ENCODE results near the gene COX20. TPM values are rescaled to one million over a fixed set of nuclear protein-coding genes. Genes with fewer than 3 reads are reported as not detected.

The COX20 gene
- total and polyA plus RNA-seq, 2 of the 13 experiments (the other 11 are each of a cell fraction or from before 2014, with no cell fraction given) = 34.4 to 95.8 TPM

GRCh38 chr1:244864253-244865027 lies 29.0 kb downstream of the COX20 start, which contains the start of gene HNRNPU (continued):
- TF ChIP-seq DZIP1 (CRISPR knock-in tag; IDR thresholded peaks at IDR 0.05) (no peak; the same call in none of the 2 replicates), RFX5 (IDR thresholded peaks at IDR 0.05; ENCODE audit: low read depth, low read length) (no peak), HDAC6 (IDR thresholded peaks at IDR 0.05; ENCODE audit: low read depth, low read length) (no peak), RFXAP (CRISPR knock-in tag; IDR thresholded peaks at IDR 0.05; ENCODE audit: borderline replicate concordance) (peak; percentile 87), NFIB (CRISPR knock-in tag; IDR thresholded peaks at IDR 0.05; ENCODE audit: borderline replicate concordance) (no peak), GLI4 (CRISPR knock-in tag; IDR thresholded peaks at IDR 0.05; ENCODE audit: borderline replicate concordance) (no peak; the same call in 1 of the 2 replicates), PITX1 (CRISPR knock-in tag; IDR thresholded peaks at IDR 0.05) (no peak; the same call in 1 of the 2 replicates), MEF2D (CRISPR knock-in tag; IDR thresholded peaks at IDR 0.05) (peak; percentile 19; the same call in 1 of the 2 replicates), ZNF205 (CRISPR knock-in tag; IDR thresholded peaks at IDR 0.05) (peak; percentile 61), ZFP37 (CRISPR knock-in tag; IDR thresholded peaks at IDR 0.05; ENCODE audit: borderline replicate concordance) (peak; percentile 83; the same call in 1 of the 2 replicates), KLF6 (CRISPR knock-in tag; IDR thresholded peaks at IDR 0.05) (peak; percentile 82), BATF2 (CRISPR knock-in tag; IDR thresholded peaks at IDR 0.05) (peak; percentile 73; the same call in 1 of the 2 replicates), BORCS8-MEF2B (CRISPR knock-in tag; IDR thresholded peaks at IDR 0.05) (peak; percentile 89), ARHGAP35 (CRISPR knock-in tag; IDR thresholded peaks at IDR 0.05; ENCODE audit: borderline replicate concordance) (no peak), ZMYM4 (CRISPR knock-in tag; IDR thresholded peaks at IDR 0.05) (peak; percentile 79), ZNF496 (CRISPR knock-in tag; IDR thresholded peaks at IDR 0.05; ENCODE audit: insufficient replicate concordance) (no peak), ARNT (IDR thresholded peaks at IDR 0.05) (no peak), BRF2 (CRISPR knock-in tag; IDR thresholded peaks at IDR 0.05) (peak; percentile 10; the same call in 1 of the 2 replicates), ARID3A (IDR thresholded peaks at IDR 0.05; ENCODE audit: low read depth, low read length) (no peak; the same call in 1 of the 2 replicates), ZNF850 (CRISPR knock-in tag; conservative IDR thresholded peaks at IDR 0.05) (no peak), ZNF773 (CRISPR knock-in tag; IDR thresholded peaks at IDR 0.05; ENCODE audit: borderline replicate concordance) (no peak; the same call in 1 of the 2 replicates), NFKB2 (CRISPR knock-in tag; IDR thresholded peaks at IDR 0.05; ENCODE audit: borderline replicate concordance) (peak; percentile 47; the same call in 1 of the 2 replicates), HOXA7 (CRISPR knock-in tag; IDR thresholded peaks at IDR 0.05) (no peak; the same call in 1 of the 2 replicates), ZNF296 (CRISPR knock-in tag; conservative IDR thresholded peaks at IDR 0.05) (no peak)

Measured in HepG2 (cell line).